Keratinocyte (primary cell): ENCODE data around the gene BTBD10. TPM values are rescaled to one million over a fixed set of nuclear protein-coding genes. Genes with fewer than 3 reads are reported as not detected.

Source experiments
- DNase-seq: peaks from one replicate; pipeline ENCODE4 v3.0.0-alpha.2; 2011; ENCODE audit warnings: low read depth, missing footprints, low spot score
- FAIRE-seq: peaks from 2 replicates; lab custom pipeline; 2011; peaks lifted over from hg19 to GRCh38; lab: Jason Lieb, UNC
- H2AFZ ChIP-seq: 2 replicates; pipeline ENCODE4 v1.6.0; 2012; ENCODE audit warnings: low read length, control low read depth, inconsistent platforms; ENCODE audit not compliant: control insufficient read depth
- H3K27ac ChIP-seq: 2 replicates; pipeline ENCODE4 v1.5.1; 2011; ENCODE audit warnings: low read length; ENCODE audit not compliant: control insufficient read depth, insufficient read depth
- H3K27me3 ChIP-seq: 3 replicates; pipeline ENCODE4 v1.6.0; 2011; ENCODE audit warnings: low read length; ENCODE audit not compliant: control insufficient read depth, insufficient read depth; ENCODE audit errors: extremely low read depth
- H3K36me3 ChIP-seq, 2 experiments: 2 replicates in 1 of 2; 3 replicates in 1 of 2; pipeline ENCODE4 v1.5.1; 2011; ENCODE audit warnings: low read length in 2 of 2, mild to moderate bottlenecking in 1 of 2; ENCODE audit not compliant: control insufficient read depth in 2 of 2, insufficient read depth in 2 of 2; ENCODE audit errors: extremely low read depth in 1 of 2
- H3K4me1 ChIP-seq: 3 replicates; pipeline ENCODE4 v1.5.1; 2011; ENCODE audit warnings: low read length; ENCODE audit not compliant: control insufficient read depth, insufficient read depth; ENCODE audit errors: extremely low read depth
- H3K4me2 ChIP-seq: 3 replicates; pipeline ENCODE4 v1.6.0; 2011; ENCODE audit warnings: low read depth, low read length; ENCODE audit not compliant: control insufficient read depth, insufficient read depth; ENCODE audit errors: extremely low read depth
- H3K4me3 ChIP-seq, 3 experiments: fragments of 200-600 bp in 1 of 3; sonication (generic) in 1 of 3; 2 replicates in 2 of 3; 3 replicates in 1 of 3; pipeline ENCODE4 v1.5.1; 2011 to 2016; ENCODE audit warnings: low read length in 3 of 3, mild to moderate bottlenecking in 3 of 3, control low read depth in 2 of 3, inconsistent platforms in 1 of 3, low read depth in 1 of 3, mixed read lengths in 1 of 3, mixed run types in 1 of 3, moderate library complexity in 1 of 3; ENCODE audit not compliant: control insufficient read depth in 2 of 3, insufficient read depth in 2 of 3; ENCODE audit errors: extremely low read depth in 1 of 3
- H3K79me2 ChIP-seq: 2 replicates; pipeline ENCODE4 v1.6.0; 2012; ENCODE audit warnings: low read length; ENCODE audit not compliant: control insufficient read depth, insufficient read depth
- H3K9ac ChIP-seq: 3 replicates; pipeline ENCODE4 v1.6.0; 2011; ENCODE audit warnings: low read length; ENCODE audit not compliant: control insufficient read depth, insufficient read depth; ENCODE audit errors: extremely low read depth
- H3K9me1 ChIP-seq: 3 replicates; pipeline ENCODE4 v1.6.0; 2011; ENCODE audit warnings: low read length; ENCODE audit not compliant: control insufficient read depth, insufficient read depth; ENCODE audit errors: extremely low read depth
- H3K9me3 ChIP-seq: 2 replicates; pipeline ENCODE4 v1.5.1; 2012; ENCODE audit warnings: low read depth, low read length; ENCODE audit not compliant: control insufficient read depth
- H4K20me1 ChIP-seq: 3 replicates; pipeline ENCODE4 v1.6.0; 2011; ENCODE audit warnings: low read length; ENCODE audit not compliant: control insufficient read depth, insufficient read depth; ENCODE audit errors: extremely low read depth
- CTCF ChIP-seq, 3 experiments: IDR thresholded peaks in 1 of 3; conservative IDR thresholded peaks in 1 of 3; optimal IDR thresholded peaks in 1 of 3; 2 replicates in 2 of 3; 3 replicates in 1 of 3; pipeline versions ENCODE3 to v1.5.1; 2011; ENCODE audit warnings: low read length in 3 of 3, mild to moderate bottlenecking in 3 of 3, moderate library complexity in 2 of 3, control low read depth in 1 of 3, inconsistent platforms in 1 of 3; ENCODE audit not compliant: insufficient read depth in 2 of 3; ENCODE audit errors: extremely low read depth in 1 of 3
- EZH2 ChIP-seq: IDR thresholded peaks from one replicate; pipeline ENCODE4 v1.6.1; 2012; ENCODE audit warnings: inconsistent platforms, mild to moderate bottlenecking, low read length, moderate library complexity
- dilution Hi-C: fragments of 300-500 bp; cut with MboI; formaldehyde crosslinking; loops from one replicate; pipeline ENCODE4 v1.7.0; 2020; ENCODE audit warnings: low sequenced_read_pairs; ENCODE audit not compliant: extremely low pct_ligation_motif_present
- polyA plus RNA-seq, 5 experiments: library from polyadenylated mRNA; depleted of rRNA in 3 of 5; stranded (reverse) in 3 of 5; stranded (forward) in 1 of 5; unstranded in 1 of 5; fragments of >200 nt; gene quantifications; 1 replicate in 1 of 5; 2 replicates in 3 of 5; 3 replicates in 1 of 5; pipeline versions ENCODE4 v1.2.1 to v1.2.3, GENCODE V29; 2011 to 2012; ENCODE audit warnings: missing spikeins in 2 of 5, low read depth in 1 of 5, low replicate concordance in 1 of 5

Gene BTBD10
- polyA plus RNA-seq, 1 donor (not counting 4 experiments of a cell fraction or from before 2014, with no cell fraction given): 76.0 TPM

- H3K27ac ChIP-seq: no peak overlapping the region
- H3K27me3 ChIP-seq: peaks cover 10% of the 10 kb centered on the region
- H2AFZ ChIP-seq: no peak overlapping the region
- FAIRE-seq (no peak), DNase-seq (no peak)
- peaks cover 16% of the 10 kb centered on the region for H3K79me2 ChIP-seq
- H3K9me1 ChIP-seq: no peaks in the 10 kb centered on the region
- no peaks in the 10 kb centered on the region for H3K9me3 ChIP-seq
- TF ChIP-seq EZH2 (no peak), CTCF (optimal IDR thresholded peaks at IDR 0.05 in 1 of 3, IDR thresholded peaks at IDR 0.05 in 1 of 3, conservative IDR thresholded peaks at IDR 0.05 in 1 of 3; ENCODE audit: extremely low read depth in 1 of 3, insufficient read depth in 2 of 3, low read length in 3 of 3) (peak in 2 of 3 experiments; percentile 43 to 51)
- no peak overlapping the region for H3K4me2 ChIP-seq
- no peak overlapping the region for H3K4me3 ChIP-seq
- H3K4me1 ChIP-seq: peaks cover 13% of the 10 kb centered on the region
- H3K9ac ChIP-seq: no peak overlapping the region
- no peaks in the 10 kb centered on the region for H4K20me1 ChIP-seq
- H3K36me3 ChIP-seq: no peaks in the 10 kb centered on the region
- dilution Hi-C loops: no loop called here
Observed at GRCh38 chr11:13465909-13466371, 2.9 kb upstream of the BTBD10 start.

GRCh38 chr11:13463779-13464290 lies 813 bp upstream of the BTBD10 start:
- FAIRE-seq (peak; percentile 20), DNase-seq (no peak)

More at GRCh38 chr11:13463779-13464290, 813 bp upstream of the BTBD10 start:
- Histone ChIP-seq H2AFZ (peak overlapping the region; percentile 87), H3K9ac (peak overlapping the region; percentile 82), H3K27me3 (no peaks in the 10 kb centered on the region), H3K9me1 (no peaks in the 10 kb centered on the region), H3K4me1 (peaks cover 26% of the 10 kb centered on the region), H3K79me2 (peaks cover 34% of the 10 kb centered on the region), H3K4me2 (peak overlapping the region; percentile 96), H3K27ac (peak overlapping the region; percentile 66), H3K36me3 (peaks cover 0 to 3% of the 10 kb centered on the region in 2 experiments), H3K4me3 (peak overlapping the region; percentile 71 to 97 (median 81)), H4K20me1 (no peaks in the 10 kb centered on the region), H3K9me3 (no peaks in the 10 kb centered on the region)
- dilution Hi-C loops: no loop called here
- TF ChIP-seq EZH2: no peak
- no peak for TF ChIP-seq CTCF (optimal IDR thresholded peaks at IDR 0.05 in 1 of 3, IDR thresholded peaks at IDR 0.05 in 1 of 3, conservative IDR thresholded peaks at IDR 0.05 in 1 of 3; ENCODE audit: extremely low read depth in 1 of 3, insufficient read depth in 2 of 3, low read length in 3 of 3)
